Measurements from ENCODE around the gene GOLGA2.

DNA sequence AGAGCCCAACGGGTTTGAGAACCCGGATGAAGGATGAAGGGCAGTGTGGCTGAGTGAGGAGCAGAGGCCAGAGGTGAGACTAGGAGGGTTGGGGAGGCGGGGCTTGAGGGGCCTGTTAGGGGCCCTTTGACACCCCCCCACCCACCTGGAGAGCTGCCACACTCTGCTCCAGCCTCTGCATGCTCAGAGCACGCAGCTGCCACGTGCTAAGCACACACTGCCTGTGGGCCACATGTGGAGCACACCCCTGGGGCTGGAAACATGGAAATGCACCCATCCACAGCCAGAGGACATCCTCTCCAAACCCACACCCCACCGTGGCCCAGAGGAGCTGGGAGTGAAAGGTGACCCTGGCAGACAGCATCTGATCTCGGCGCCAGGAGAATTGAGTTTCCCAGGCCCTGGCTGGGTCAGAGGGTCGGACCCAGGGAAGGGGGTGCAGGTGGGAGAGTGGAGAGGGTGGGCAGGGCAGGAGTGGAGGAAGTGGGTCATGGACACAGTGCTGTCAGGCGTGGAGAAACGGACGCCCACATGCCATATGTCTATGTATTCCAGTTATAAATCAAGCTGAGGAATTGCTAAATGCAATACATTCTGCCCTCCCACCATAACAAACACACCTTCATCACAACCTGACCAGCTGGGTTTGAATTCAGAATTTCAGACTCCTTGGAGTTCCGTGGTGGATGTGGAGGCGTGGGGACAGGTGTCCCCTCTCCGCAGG, 66.7 kb downstream of the GOLGA2 start:
- TF ChIP-seq, protein P1, sequence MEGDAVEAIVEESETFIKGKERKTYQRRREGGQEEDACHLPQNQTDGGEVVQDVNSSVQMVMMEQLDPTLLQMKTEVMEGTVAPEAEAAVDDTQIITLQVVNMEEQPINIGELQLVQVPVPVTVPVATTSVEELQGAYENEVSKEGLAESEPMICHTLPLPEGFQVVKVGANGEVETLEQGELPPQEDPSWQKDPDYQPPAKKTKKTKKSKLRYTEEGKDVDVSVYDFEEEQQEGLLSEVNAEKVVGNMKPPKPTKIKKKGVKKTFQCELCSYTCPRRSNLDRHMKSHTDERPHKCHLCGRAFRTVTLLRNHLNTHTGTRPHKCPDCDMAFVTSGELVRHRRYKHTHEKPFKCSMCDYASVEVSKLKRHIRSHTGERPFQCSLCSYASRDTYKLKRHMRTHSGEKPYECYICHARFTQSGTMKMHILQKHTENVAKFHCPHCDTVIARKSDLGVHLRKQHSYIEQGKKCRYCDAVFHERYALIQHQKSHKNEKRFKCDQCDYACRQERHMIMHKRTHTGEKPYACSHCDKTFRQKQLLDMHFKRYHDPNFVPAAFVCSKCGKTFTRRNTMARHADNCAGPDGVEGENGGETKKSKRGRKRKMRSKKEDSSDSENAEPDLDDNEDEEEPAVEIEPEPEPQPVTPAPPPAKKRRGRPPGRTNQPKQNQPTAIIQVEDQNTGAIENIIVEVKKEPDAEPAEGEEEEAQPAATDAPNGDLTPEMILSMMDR (IDR thresholded peaks at IDR 0.05; ENCODE audit: insufficient read depth, low read length, poor library complexity, severe bottlenecking), result no peak
- TF ChIP-seq EZH2phosphoT487 (conservative IDR thresholded peaks at IDR 0.05; ENCODE audit: low read length), result no peak

Data from SU-DHL-6 (cell line).